Neural cell (in vitro differentiated cells): Measurements from ENCODE around the gene DNAH6. TPM values are rescaled to one million over a fixed set of nuclear protein-coding genes. Genes with fewer than 3 reads are reported as not detected.

Experiments used
- H2AFZ ChIP-seq: fragments of 200-600, 300-800 bp; sonication (generic), shearing (Covaris generic); 2 replicates; pipeline ENCODE4 v1.6.0; 2014; ENCODE audit warnings: low read depth, mild to moderate bottlenecking, antibody characterized with exemption, low read length, moderate library complexity
- H3F3A ChIP-seq: fragments of 200-600 bp; shearing (Covaris generic); 2 replicates; pipeline ENCODE4 v1.6.1; 2016; ENCODE audit warnings: mild to moderate bottlenecking, moderate library complexity, mixed read lengths, antibody characterized with exemption, low read length; ENCODE audit not compliant: insufficient read depth, poor library complexity, severe bottlenecking
- H3K27ac ChIP-seq: fragments of 200-600, 300-800 bp; sonication (generic), shearing (Covaris generic); 2 replicates; pipeline ENCODE4 v1.5.1; 2014; ENCODE audit warnings: mild to moderate bottlenecking, low read length, moderate library complexity
- H3K27me3 ChIP-seq: fragments of 300-800, 200-600 bp; sonication (generic), shearing (Covaris generic); 2 replicates; pipeline ENCODE4 v1.6.0; 2014; ENCODE audit warnings: mild to moderate bottlenecking, low read depth, low read length, moderate library complexity; ENCODE audit not compliant: insufficient read depth
- H3K36me3 ChIP-seq: fragments of 300-800, 200-600 bp; sonication (generic), shearing (Covaris generic); 2 replicates; pipeline ENCODE4 v1.5.1; 2014; ENCODE audit warnings: mild to moderate bottlenecking, antibody characterized with exemption, low read length, moderate library complexity; ENCODE audit not compliant: insufficient read depth
- H3K4me2 ChIP-seq: fragments of 300-800, 200-600 bp; sonication (generic), shearing (Covaris generic); 2 replicates; pipeline ENCODE4 v1.6.0; 2014; ENCODE audit warnings: mild to moderate bottlenecking, low read length
- H3K4me3 ChIP-seq: fragments of 300-800, 200-600 bp; sonication (generic), shearing (Covaris generic); 2 replicates; pipeline ENCODE4 v1.5.1; 2014; ENCODE audit warnings: mild to moderate bottlenecking, low read length, moderate library complexity
- H3K79me2 ChIP-seq: fragments of 200-600 bp; shearing (Covaris generic); replicated peaks from 2 replicates; pipeline ENCODE4 v1.6.0; 2014; ENCODE audit warnings: mild to moderate bottlenecking, low read length, moderate library complexity; ENCODE audit not compliant: insufficient read depth
- H3K9ac ChIP-seq: fragments of 300-800, 200-600 bp; sonication (generic), shearing (Covaris generic); 2 replicates; pipeline ENCODE4 v1.6.1; 2016; ENCODE audit warnings: mild to moderate bottlenecking, low read length, mixed read lengths
- H3K9me2 ChIP-seq: fragments of 200-600 bp; shearing (Covaris generic); 2 replicates; pipeline ENCODE4 v1.6.1; 2016; ENCODE audit warnings: mild to moderate bottlenecking, low read length, mixed read lengths; ENCODE audit not compliant: insufficient read depth
- H3K9me3 ChIP-seq: fragments of 200-600, 300-800 bp; sonication (generic), shearing (Covaris generic); 2 replicates; pipeline ENCODE4 v1.6.1; 2016; ENCODE audit warnings: mild to moderate bottlenecking, mixed run types, low read length, moderate library complexity, mixed read lengths
- H4K20me1 ChIP-seq: fragments of 200-600 bp; shearing (Covaris generic); 2 replicates; pipeline ENCODE4 v1.6.1; 2016; ENCODE audit warnings: mild to moderate bottlenecking, mixed run types; ENCODE audit not compliant: insufficient read depth
- EP300 ChIP-seq: fragments of 450-650 bp; conservative IDR thresholded peaks from 2 replicates; pipeline ENCODE4 v1.6.1; 2014; ENCODE audit warnings: antibody characterized with exemption, mild to moderate bottlenecking, moderate library complexity; ENCODE audit not compliant: poor library complexity, severe bottlenecking
- EZH2 ChIP-seq: fragments of 200-600, 300-800 bp; shearing (Covaris generic), sonication (generic); IDR thresholded peaks from 2 replicates; pipeline ENCODE4 v1.6.1; 2014; ENCODE audit warnings: antibody characterized with exemption, low read length, borderline replicate concordance, mild to moderate bottlenecking; ENCODE audit not compliant: insufficient read depth, poor library complexity, severe bottlenecking
- MXI1 ChIP-seq: fragments of 450-650 bp; conservative IDR thresholded peaks from 2 replicates; pipeline ENCODE4 v1.6.1; 2014; ENCODE audit warnings: antibody characterized with exemption, mild to moderate bottlenecking; ENCODE audit not compliant: poor library complexity, severe bottlenecking
- POLR2AphosphoS5 ChIP-seq: IDR thresholded peaks from 2 replicates; pipeline ENCODE4 v1.6.1; 2012
- RAD21 ChIP-seq: fragments of 450-650 bp; conservative IDR thresholded peaks from 2 replicates; pipeline ENCODE4 v1.6.1; 2014; ENCODE audit warnings: antibody characterized with exemption, mild to moderate bottlenecking, moderate library complexity
- REST ChIP-seq: IDR thresholded peaks from 2 replicates; pipeline ENCODE4 v1.6.1; 2012; ENCODE audit warnings: borderline replicate concordance
- SMC3 ChIP-seq: fragments of 450-650 bp; conservative IDR thresholded peaks from 2 replicates; pipeline ENCODE4 v1.6.1; 2014; ENCODE audit warnings: antibody characterized with exemption, mild to moderate bottlenecking, moderate library complexity; ENCODE audit not compliant: poor library complexity
- TAF1 ChIP-seq: IDR thresholded peaks from 2 replicates; pipeline ENCODE4 v1.6.1; 2012; ENCODE audit warnings: low read depth
- polyA plus RNA-seq: library from polyadenylated mRNA; depleted of rRNA; stranded (reverse); fragments of >200 nt; gene quantifications from 2 replicates; pipeline ENCODE4 v1.2.3, GENCODE V29; 2014

DNAH6 gene
- polyA plus RNA-seq, 1 donor from 2014 or later, result 2.1 TPM

DNA sequence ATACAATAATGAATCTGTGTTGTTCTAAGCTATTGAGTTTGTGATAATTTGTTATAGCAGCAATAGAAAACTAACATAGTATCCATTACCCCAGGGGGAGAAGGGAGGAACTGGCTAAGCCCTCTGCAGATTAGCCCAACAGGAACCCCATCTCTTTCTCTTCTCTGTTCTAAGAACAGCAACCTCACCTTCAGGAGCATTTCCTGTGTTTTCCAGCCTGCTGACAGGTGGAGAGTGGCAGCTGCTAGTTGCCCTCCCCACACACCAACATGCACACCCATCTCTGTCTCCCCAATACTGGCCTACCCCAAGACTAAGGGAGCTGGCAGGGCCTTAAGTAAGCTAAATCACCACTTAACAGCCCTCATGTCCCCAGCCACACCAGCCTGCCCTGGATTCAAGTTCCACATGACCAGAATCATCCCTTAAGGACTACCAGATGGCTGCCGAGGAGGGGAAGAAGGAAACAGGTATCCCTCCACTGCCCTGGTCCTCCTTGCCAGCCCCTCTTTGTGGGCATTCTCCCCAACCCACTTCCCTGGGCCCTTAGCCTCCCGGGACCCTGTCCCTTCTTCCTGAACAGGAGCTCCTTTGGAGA lies 311.8 kb downstream of the DNAH6 start:
- Histone ChIP-seq H3F3A (no peaks in the 10 kb centered on the region), H3K36me3 (no peaks in the 10 kb centered on the region)

GRCh38 chr2:84829693-84830092 lies 313.4 kb downstream of the DNAH6 start:
- Histone ChIP-seq H3K27me3 (no peaks in the 10 kb centered on the region), H2AFZ (no peak overlapping the region), H4K20me1 (no peaks in the 10 kb centered on the region), H3K9ac (no peak overlapping the region), H3K9me3 (no peaks in the 10 kb centered on the region), H3K36me3 (no peaks in the 10 kb centered on the region), H3K9me2 (no peaks in the 10 kb centered on the region), H3F3A (no peaks in the 10 kb centered on the region), H3K27ac (no peak overlapping the region), H3K79me2 (no peaks in the 10 kb centered on the region), H3K4me3 (no peak overlapping the region), H3K4me2 (no peak overlapping the region)
- TF ChIP-seq EZH2, result no peak
- TF ChIP-seq MXI1, result no peak
- TF ChIP-seq RAD21, result no peak
- TF ChIP-seq EP300, result no peak
- TF ChIP-seq REST, result no peak

More for the DNA sequence above, 311.8 kb downstream of the DNAH6 start:
- Histone ChIP-seq H3K4me3 (no peak overlapping the region), H3K4me2 (no peak overlapping the region), H3K9me2 (no peaks in the 10 kb centered on the region), H4K20me1 (no peaks in the 10 kb centered on the region), H2AFZ (no peak overlapping the region), H3K27ac (no peak overlapping the region), H3K27me3 (no peaks in the 10 kb centered on the region), H3K79me2 (no peaks in the 10 kb centered on the region), H3K9ac (no peak overlapping the region), H3K9me3 (no peaks in the 10 kb centered on the region)
- TF ChIP-seq SMC3 (no peak), TAF1 (no peak), EP300 (no peak), POLR2AphosphoS5 (no peak), MXI1 (no peak), RAD21 (no peak), EZH2 (no peak), REST (no peak)
